Duodenal mucosa (tissue), 2 donors: ENCODE results near the gene TMX1.

Experiments
- H3K27ac ChIP-seq: one replicate; pipeline ENCODE4 v1.7.0; 2013; ENCODE audit warnings: low read depth, low read length
- H3K27me3 ChIP-seq, 2 donors: one replicate each; pipeline ENCODE4 v1.7.0; 2013; ENCODE audit warnings: low read length in 2 of 2, control low read depth in 1 of 2; ENCODE audit not compliant: insufficient read depth in 2 of 2, control insufficient read depth in 1 of 2
- H3K36me3 ChIP-seq, 2 donors: one replicate each; pipeline ENCODE4 v1.7.0; 2013; ENCODE audit warnings: low read length in 2 of 2, control low read depth in 1 of 2; ENCODE audit not compliant: insufficient read depth in 2 of 2, control insufficient read depth in 1 of 2
- H3K4me1 ChIP-seq, 2 donors: one replicate each; pipeline ENCODE4 v1.7.0; 2013; ENCODE audit warnings: low read length in 2 of 2, control low read depth in 1 of 2; ENCODE audit not compliant: insufficient read depth in 2 of 2, control insufficient read depth in 1 of 2
- H3K4me3 ChIP-seq, 2 donors: one replicate each; pipeline ENCODE4 v1.7.0; 2013; ENCODE audit warnings: low read length in 2 of 2, low read depth in 1 of 2
- H3K9ac ChIP-seq, 2 donors: one replicate each; pipeline ENCODE4 v1.7.0; 2013; ENCODE audit warnings: low read length in 2 of 2, low read depth in 1 of 2
- H3K9me3 ChIP-seq, 2 donors: one replicate each; pipeline ENCODE4 v1.7.0; 2013; ENCODE audit warnings: low read length in 2 of 2, control low read depth in 1 of 2; ENCODE audit not compliant: control insufficient read depth in 1 of 2

Gene TMX1

DNA sequence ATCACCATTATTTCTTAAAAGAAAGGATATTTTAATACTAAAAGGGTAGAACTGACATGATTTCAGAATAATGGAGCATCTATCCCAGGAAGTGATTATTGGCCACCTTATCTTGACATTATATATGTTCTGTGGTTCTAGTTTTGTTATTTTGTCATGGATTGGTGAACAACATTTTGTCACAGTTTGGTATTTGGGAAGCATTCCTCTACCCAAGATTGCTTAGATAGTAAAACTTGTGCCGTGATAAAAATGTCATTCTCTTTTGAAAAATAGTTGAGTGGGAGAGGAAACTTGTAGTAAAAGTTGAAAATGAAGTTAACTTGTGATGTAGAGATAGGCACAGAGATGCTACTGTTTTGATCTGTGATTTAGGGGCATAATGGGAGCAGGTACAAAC, 65.7 kb downstream of the TMX1 start:
- no peak overlapping the region for H3K4me3 ChIP-seq
- no peaks in the 10 kb centered on the region for H3K4me1 ChIP-seq
- H3K27me3 ChIP-seq: no peaks in the 10 kb centered on the region

More for the DNA sequence above, 65.7 kb downstream of the TMX1 start:
- Histone ChIP-seq H3K9ac (no peak overlapping the region), H3K9me3 (no peaks in the 10 kb centered on the region), H3K27ac (no peak overlapping the region), H3K36me3 (no peaks in the 10 kb centered on the region)
